RWPE1 (cell line): ENCODE data around the gene B3GALT6.

ENCODE experiments used
- CTCF ChIA-PET: fragments of 350-600 bp; sonication (Branson Sonifier 250); formaldehyde crosslinking; extraction: SDS; loops from one replicate; lab custom pipeline; 2021; lab: Yijun Ruan, JAX
- POLR2A ChIA-PET: fragments of 400-600 bp; formaldehyde crosslinking; extraction: SDS; loops from one replicate; lab custom pipeline; 2020; ENCODE audit warnings: antibody characterized with exemption; ENCODE audit not compliant: low non-redundant PET; lab: Yijun Ruan, JAX
- DNase-seq: peaks from one replicate; pipeline ENCODE4 v3.0.0; 2012; ENCODE audit warnings: low spot score
- H3K27ac ChIP-seq: fragments of 450-650 bp; 2 replicates; pipeline ENCODE4 v1.5.1; 2017
- TF ChIP-seq, protein P1 (sequence below): fragments of 450-650 bp; conservative IDR thresholded peaks from 2 replicates; pipeline ENCODE4 v1.5.1; 2017; ENCODE audit warnings: low read depth, mild to moderate bottlenecking

The B3GALT6 gene

DNA sequence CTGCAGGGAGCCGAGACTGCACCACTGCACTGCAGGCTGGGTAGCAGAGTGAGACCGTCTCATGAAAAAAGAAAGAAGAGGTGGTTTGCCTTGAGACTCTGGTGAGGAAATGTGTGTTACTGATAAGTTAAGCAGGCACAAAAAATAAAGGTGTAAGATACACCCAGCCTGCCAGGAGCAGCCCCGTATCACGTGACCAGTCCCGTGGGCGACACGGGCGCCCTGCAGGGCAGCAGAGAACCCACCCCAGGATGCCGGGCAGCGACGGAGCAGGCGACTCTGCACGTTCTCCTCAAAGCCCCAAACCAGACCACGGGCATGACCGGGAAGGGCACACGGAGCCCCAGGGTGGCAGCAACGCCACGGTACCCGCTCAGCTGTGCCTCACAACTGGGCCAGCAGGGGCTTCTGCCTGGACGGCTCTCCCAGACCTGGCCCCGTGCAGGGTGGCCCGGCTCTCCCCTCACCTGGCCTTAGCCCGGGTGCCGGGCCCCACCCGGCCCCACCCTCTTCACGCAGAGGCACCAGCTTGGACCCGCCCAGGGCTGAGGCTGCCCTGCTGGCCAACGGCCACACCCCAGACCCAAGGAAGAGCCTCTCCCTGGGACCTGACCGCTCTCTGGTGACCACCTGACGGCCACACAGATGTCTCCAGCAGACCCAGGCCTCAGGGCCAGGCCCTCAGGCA lies 10.0 kb upstream of the B3GALT6 start:
- CTCF ChIA-PET = no interaction called here
- DNase-seq = no peak
- TF ChIP-seq, protein P1, sequence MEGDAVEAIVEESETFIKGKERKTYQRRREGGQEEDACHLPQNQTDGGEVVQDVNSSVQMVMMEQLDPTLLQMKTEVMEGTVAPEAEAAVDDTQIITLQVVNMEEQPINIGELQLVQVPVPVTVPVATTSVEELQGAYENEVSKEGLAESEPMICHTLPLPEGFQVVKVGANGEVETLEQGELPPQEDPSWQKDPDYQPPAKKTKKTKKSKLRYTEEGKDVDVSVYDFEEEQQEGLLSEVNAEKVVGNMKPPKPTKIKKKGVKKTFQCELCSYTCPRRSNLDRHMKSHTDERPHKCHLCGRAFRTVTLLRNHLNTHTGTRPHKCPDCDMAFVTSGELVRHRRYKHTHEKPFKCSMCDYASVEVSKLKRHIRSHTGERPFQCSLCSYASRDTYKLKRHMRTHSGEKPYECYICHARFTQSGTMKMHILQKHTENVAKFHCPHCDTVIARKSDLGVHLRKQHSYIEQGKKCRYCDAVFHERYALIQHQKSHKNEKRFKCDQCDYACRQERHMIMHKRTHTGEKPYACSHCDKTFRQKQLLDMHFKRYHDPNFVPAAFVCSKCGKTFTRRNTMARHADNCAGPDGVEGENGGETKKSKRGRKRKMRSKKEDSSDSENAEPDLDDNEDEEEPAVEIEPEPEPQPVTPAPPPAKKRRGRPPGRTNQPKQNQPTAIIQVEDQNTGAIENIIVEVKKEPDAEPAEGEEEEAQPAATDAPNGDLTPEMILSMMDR = no peak
- H3K27ac ChIP-seq = peak overlapping the region; percentile 55
- POLR2A ChIA-PET = no interaction called here

DNA sequence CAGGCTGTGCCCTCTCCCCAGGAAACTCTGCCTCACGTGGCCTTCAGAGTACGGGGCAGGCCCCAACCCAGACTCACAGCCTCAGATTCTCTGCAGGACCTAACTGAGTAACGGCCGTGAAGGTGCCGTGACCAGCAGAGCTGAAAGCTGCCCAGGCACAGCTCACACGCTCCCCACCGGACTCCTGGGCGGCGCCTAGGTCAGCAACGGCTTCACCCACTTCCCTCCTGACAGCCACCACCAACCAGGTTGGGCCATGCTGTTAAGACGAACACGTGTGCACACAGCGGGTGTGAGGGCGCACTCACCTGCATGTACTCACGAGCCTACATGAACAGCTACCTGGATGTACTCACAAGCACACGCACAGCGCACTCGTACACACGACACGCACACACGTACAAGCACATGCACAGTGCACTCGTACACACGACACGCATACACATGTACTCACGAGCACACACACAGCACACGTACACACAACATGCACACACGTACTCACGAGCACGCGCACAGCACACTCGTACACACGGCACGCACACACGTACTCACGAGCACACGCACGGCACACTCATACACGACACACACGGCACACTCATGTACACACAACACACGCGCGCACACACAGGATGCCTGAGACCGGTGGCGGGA lies 9.3 kb upstream of the B3GALT6 start:
- DNase-seq = no peak
- H3K27ac ChIP-seq = peak overlapping the region; percentile 55
- ChIA-PET POLR2A (no interaction called here), CTCF (no interaction called here)
- TF ChIP-seq, protein P1 = no peak

DNA sequence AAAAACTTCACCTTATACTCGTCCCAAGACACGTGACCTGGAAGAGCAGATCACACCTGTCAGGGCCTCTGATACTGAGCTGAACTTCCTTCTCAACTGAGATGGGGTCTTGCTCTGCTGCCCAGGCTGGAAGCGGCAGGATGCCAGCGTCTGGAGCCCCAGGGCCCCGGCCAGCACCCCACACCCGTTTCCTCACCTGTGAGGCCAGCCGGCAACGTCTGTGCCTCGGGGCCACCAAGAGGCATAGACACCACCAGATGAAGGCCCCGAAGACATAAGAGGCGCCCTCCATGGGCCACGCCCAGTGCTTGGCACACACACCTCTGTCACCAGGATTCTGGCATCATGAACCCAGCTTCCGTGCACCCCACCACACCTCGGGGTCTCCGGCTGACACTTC lies 8.7 kb upstream of the B3GALT6 start:
- H3K27ac ChIP-seq = peak overlapping the region; percentile 55
- ChIA-PET POLR2A (no interaction called here), CTCF (no interaction called here)

DNA sequence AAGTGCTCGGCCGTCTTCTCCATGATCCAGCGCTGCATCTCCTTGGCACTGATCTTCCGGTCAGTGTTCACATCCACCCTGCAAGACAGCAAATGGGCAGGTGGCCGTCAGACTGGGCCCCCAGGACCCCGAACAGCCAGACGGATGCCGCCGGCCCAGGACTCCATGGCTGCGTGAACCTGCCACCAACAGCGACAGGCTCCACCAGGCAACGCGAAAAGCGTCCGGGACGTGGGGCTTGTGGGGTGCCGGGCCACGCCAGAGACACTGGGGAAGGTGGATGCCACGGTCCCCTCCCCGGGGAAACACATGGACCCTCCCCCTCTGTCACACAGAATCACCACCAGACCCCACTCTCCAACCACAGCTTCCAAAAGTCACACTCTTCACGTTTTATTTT lies 8.1 kb upstream of the B3GALT6 start:
- DNase-seq = no peak
- ChIA-PET CTCF (no interaction called here), POLR2A (no interaction called here)
- TF ChIP-seq, protein P1 = no peak
- no peak overlapping the region for H3K27ac ChIP-seq

More for the DNA sequence above, 8.7 kb upstream of the B3GALT6 start:
- DNase-seq = no peak
- TF ChIP-seq, protein P1 = no peak

DNA sequence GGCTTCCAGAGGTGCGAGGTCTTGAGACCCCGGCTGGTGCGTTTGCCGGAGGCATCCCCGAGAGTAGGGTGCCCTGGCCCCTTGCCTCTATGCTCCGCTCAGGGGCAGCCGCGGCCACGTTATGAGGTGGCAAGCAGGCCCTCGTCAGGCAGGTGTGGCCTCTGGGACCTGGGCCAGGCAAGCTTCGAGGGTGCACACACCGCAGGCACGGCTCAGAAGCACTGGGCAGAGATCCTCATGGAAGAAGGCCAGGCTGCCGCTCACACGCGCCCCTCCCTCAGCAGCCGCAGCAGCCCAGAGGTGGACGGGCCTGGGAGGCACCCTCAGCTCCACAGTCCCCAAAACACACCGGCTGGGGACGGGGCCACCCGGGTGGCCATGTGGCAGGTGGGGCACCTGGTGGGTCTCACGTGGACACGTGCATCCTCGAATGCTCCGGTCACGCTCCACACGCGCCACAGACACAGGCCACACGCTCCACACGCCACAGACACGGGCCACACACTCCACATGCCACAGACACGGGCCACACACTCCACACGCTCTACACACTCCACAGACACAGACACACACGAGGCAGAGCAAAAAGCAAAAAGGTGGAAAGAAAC lies 6.7 kb upstream of the B3GALT6 start:
- peak overlapping the region; percentile 25; the same call in 1 of the 2 replicates for H3K27ac ChIP-seq
- TF ChIP-seq, protein P1 = no peak
- POLR2A ChIA-PET = no interaction called here
- no peak for DNase-seq
- CTCF ChIA-PET = interaction anchor here (0.6 to 1.1 kb wide), 2 partner anchors 66 to 1085 kb away, joined by 3 to 4 read pairs; no protein-coding TSS in a partner anchor

DNA sequence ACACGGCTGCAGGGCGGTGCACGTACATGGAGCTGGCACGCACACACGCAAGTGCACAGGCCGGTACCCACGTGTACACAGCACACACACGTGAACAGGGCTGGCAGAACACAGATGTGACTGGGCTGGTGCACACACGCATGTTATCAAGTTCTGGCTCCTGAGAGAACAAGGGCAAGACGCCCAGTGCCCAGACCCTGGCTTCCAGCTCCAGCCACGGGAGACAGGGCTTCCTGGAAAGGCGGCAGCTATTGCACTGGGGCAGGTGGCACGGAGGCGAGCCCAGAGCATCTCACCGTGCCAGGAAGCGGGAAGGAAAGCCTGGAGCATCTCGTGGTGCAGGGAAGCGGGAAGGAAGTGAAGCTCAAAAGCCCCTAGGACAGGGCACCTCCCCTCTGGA lies 6.1 kb upstream of the B3GALT6 start:
- TF ChIP-seq, protein P1 = no peak
- H3K27ac ChIP-seq = peak overlapping the region; percentile 25; the same call in 1 of the 2 replicates
- DNase-seq = no peak
- ChIA-PET POLR2A (no interaction called here), CTCF (interaction anchor here (1.1 kb wide), 1 partner anchor 66 kb away, joined by 3 read pairs; no protein-coding TSS in a partner anchor)
